Activated T-cell treated with anti-CD3 and anti-CD28 coated beads for 24 hours (primary cell): ENCODE data around the gene PRKAB2.
"Not testable (repeated sequence)": the region's sequence is repeated elsewhere in the genome, so short reads cannot be mapped to it uniquely, and the experiment has no call there.

Experiments
- DNase-seq: peaks from one replicate; pipeline ENCODE4 v3.0.0-alpha.2; 2020; ENCODE audit warnings: low read depth

The PRKAB2 gene

GRCh38 chr1:147171399-147172167 lies 687 bp downstream of the PRKAB2 start:
- DNase-seq = no peak

DNA sequence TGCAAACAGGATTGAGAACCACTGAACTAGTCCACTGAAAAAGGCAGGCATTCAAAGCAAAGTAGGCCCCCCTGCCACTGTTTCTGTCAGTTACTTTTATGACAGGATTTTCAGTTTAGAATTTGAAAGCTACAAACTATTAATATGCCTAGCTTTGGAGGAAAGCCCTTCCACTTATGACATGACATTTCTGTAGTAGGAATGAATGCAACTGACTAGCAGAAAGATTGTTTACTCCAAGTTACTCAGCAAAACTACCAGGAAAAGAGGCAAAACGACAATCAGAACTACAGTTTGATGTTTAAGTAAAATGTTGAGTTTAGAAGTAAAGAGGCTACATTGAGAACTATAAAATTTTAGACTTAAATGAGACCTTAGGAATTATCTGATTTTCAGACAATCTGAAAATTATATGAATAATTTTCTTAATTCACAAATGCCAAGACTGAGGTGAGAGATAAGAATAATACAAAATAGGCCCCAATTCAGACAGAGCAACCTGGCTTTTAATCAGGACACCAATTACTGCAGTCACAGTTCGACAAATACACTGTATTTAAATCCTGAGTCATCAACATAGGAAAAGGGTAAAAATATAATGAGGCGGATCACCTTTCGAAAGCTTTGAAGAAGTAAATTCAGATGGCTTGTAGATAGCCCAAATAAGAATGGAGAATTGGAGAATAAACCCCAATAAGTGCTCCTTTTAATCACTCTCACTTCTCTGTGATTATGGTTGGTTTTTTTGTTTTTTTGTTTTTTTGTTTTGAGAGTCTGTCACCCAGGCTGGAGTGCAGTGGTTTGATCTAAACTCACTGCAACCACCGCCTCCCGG lies 2.2 kb downstream of the PRKAB2 start:
- DNase-seq = no peak

DNA sequence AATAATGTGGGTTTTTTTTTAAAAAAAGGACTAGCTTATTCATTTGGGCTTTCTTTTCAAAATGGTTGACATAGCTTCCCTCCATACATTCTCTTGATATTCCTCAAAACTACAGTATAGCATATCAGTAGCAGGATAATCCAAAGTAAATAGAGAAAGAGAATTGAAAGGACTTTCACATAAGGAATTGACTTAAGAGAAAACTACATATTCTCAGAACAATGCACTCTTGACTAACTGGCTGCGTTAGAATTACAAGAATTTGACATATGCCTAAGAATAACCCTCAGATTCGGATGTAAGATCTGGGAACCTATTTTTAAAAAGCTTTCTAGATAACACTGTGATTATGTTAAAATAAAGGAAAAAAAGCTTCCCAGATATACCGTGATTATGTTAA lies 3.1 kb downstream of the PRKAB2 start:
- no peak for DNase-seq

DNA sequence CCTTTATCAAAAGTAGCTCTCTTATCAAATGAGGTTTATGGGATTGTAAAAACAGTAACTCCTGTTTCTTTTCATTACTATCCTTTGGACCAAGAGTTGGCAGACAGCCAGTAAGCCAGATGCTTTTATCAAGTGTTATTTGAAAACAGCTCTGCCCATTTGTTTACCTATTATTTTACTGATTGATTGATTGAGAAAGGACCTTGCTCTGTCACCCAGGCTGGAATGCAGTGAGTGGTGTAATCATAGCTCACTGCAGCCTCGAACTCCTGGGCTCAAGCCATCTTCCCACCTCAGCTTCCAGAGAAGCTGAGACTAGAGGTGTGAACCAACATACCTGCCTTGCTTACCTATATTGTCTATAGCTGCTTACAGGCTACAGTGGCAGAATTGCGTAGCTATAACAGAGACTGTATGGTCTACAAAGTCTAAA lies 3.6 kb downstream of the PRKAB2 start:
- DNase-seq = no peak

DNA sequence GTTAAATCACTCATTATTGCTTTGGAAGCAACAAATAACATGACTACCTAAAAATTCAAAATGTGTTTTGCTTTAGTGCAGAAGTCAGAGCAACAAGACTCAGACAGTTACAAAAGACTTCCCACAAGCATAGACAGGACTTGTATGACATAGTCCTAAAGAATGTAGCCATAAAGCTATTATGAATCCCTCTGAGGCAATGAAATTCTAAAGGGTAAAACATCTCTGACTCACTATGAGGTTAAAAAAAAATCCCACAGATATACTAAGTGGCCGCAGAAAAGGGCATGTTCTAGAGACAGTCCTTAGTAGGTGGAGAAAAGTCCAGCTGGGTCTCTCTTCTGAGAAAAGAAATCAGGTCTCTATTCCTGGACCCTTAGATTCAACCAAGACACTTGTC lies 4.9 kb downstream of the PRKAB2 start:
- DNase-seq = no peak

DNA sequence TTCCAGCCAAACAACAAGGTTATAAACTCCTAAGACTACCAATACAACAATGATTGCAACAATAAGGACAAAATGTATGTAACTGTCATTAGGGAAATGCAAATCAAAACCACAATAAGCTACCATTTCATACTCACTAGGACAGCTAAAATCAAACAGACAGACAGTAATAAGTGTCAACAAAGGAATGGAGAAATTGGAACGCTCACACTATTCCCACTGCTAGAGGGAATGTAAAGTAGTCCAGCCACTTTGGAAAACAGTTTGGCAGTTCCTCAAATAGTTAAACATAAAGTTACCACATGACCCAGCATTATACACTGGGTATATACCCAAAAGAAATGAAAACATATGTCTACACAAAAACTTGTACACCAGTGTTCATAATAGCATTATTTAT lies 9.3 kb downstream of the PRKAB2 start:
- no peak for DNase-seq

DNA sequence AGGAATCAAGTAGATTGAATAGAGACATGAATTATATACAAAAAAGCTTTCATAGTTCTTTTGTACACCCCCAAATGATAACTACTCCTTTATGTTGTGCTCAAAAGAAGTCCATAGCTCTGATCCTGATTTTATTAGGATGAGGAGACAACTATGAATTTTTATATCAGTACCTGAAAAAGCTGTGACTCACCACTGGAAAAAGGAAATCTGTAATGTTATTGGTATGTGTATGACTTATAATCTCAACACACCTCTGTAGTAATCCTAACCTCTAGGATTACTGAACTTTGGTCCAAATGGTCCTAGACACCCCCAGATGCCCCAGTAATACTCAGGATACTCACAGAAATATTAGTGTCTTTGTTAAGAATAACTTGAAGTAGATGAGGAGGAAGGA lies 10.2 kb downstream of the PRKAB2 start:
- DNase-seq = no peak

GRCh38 chr1:147157116-147157515 lies 15.2 kb downstream of the PRKAB2 start:
- not testable (repeated sequence) for DNase-seq

- DNase-seq = no peak
These were observed 15.6 kb downstream of the PRKAB2 start for GRCh38 chr1:147156642-147157041.

DNA sequence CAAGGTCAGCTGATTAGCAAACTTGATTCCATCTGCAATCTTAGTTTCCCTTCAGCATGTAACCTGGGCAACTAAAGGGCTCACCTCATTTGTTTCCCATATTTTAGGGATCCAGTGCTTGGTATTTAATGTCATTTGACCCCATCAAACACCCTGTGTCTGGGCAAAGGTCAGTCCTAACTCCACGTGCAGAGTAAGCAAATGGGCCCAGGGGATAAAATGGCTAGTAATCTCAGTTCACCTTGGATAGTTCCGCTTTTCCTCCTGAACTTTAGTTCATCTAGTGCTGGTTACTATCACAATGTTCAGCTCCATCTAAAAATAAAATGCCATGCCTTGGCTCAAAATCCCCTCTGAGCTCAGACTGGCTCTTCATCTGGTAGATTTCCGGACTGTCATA lies 19.5 kb downstream of the PRKAB2 start:
- DNase-seq = no peak

GRCh38 chr1:147151244-147151643 lies 21.0 kb downstream of the PRKAB2 start:
- DNase-seq = no peak

GRCh38 chr1:147142886-147143285 lies 29.4 kb downstream of the PRKAB2 start:
- DNase-seq = no peak

DNA sequence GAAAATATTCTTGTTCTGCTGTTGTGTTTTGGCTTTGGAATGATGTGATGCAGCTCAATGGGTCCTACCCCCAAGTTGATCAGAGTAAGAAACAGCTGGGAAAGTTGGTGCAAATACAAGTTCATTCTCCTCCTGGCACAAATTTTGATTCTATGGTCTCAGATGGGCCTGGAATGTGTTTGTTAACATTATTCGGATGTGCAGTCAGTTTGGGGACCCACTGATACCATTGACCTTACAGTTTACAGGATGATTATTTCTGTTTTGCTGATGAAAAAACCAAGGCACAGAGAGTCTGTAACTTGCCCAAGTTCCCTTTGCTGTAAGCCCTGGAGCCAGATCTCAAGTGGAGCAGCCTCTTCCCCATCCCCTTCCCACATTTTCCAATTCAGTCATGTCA lies 41.5 kb downstream of the PRKAB2 start:
- DNase-seq = not testable (repeated sequence)

DNA sequence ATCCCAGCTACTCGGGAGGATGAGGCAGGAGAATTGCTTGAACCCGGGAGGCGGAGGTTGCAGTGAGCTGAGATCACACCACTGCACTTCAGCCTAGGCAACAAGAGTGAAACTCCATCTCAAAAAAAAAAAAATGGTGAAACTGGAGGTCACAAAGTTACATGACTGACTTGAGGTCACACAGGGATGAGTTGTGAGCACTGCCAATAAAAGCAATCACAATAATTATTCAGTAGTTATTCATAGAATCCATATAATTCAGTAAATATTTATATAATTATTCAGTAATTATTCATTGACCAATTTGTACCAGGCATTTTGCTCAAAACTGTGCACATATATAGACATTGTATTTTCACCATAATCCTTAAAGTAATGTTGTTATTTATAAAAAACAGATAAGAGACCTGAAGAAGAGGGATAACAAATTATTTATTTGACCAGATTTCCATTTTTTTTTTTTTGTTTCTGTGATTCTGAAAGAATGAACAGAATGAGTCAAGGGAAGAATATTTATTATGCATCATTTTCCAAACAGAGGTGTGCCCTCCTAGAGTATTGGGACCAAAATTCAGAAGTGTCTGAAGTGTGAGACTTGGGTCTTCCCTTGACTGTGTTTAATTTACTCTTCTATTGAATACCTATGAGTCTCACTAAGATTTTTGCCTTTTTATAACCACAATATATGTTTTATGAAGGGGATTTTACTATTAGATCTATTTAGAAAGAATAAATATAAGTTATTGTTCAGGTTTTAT lies 43.0 kb downstream of the PRKAB2 start:
- DNase-seq = no peak

DNA sequence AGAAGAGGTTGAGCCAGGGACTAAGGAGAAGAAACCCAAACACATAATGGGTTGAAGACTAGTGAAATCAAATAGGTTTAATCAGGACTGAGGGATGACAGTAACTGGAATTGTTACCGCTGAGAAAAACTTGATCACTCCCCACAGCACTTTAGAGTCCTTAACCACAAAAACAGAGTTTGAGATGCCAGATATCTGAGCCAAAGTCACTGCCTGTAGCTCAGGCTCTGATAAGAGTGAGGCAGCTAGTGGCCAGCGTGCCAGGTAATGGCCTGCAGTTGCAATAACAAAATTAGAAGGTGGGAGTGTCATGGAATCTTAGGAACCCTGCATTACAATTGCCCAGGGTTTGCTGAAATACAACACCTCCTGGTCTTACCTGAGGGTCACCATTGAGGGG lies 48.0 kb downstream of the PRKAB2 start:
- no peak for DNase-seq

GRCh38 chr1:147117109-147117508 lies 55.2 kb downstream of the PRKAB2 start:
- DNase-seq = no peak

- no peak for DNase-seq
These were observed 56.8 kb downstream of the PRKAB2 start for GRCh38 chr1:147115496-147115895.

DNA sequence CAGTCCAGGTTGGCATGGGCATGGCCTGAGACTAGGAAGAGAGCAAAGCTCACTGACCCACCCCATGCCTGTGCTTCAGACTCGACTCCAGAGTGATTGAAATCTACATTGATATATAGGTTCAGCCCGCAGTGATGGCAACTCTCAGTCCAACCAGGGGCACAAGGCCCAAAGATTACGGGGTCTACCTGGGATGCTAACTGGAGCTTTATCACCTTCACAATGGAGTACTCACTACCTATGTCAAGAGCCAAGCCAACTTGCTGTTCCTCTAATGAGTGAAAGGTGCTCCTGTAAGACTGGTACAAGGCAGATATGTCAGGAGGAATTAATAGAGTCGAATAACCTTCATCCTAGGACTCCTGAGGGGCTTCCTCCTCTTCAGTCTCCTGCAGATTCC lies 57.2 kb downstream of the PRKAB2 start:
- DNase-seq = not testable (repeated sequence)

GRCh38 chr1:147114353-147114752 lies 57.9 kb downstream of the PRKAB2 start:
- not testable (repeated sequence) for DNase-seq

DNA sequence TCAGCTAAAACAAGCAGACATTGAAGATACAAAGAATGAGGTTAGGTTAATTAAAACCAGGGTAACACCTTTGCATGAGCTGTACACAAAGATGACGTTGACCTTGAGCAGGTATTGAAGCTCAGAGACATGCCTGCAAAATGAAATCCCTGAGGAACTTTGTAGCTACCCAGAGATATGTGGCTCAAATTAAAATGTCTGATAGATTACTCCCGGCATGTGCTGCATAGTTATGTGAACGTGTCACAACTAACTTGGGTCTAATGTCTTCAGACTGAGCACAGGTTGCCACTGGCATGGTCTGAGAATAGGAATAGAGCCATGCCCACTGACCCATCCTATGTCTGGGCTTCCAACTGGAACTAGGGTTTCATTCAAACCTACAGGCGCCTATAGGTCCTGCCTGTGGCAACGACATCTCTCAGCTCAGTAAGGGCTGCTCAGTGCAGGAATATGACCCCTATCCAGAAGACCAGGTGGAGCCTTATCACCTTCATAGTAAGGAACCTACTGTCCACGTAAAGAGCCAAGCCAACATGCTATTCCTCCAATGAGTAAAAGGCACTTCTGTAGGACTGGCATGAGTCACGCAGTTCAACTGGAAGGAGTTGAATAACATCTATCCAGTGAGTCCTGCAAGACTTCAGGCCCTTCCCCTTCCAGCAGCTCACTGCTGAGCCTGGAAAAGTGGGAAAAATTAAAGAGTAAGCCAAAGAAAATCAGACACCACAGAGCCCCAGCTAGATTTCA lies 60.7 kb downstream of the PRKAB2 start:
- no peak for DNase-seq

- no peak for DNase-seq
These were observed 61.4 kb downstream of the PRKAB2 start for GRCh38 chr1:147110872-147111271.

GRCh38 chr1:147110434-147110833 lies 61.8 kb downstream of the PRKAB2 start:
- no peak for DNase-seq
